Posterior cingulate gyrus (tissue), 11 donors: ENCODE measurements around the gene NDUFA5.
"Not testable (repeated sequence)": the region's sequence is repeated elsewhere in the genome, so short reads cannot be mapped to it uniquely, and the experiment has no call there.

ENCODE experiments used
- DNase-seq, 10 donors: peaks; one replicate each; pipeline versions ENCODE4 v3.0.0 to v3.0.0-alpha.2; 2020 to 2021; ENCODE audit warnings: mixed read lengths in 3 of 10
- intact Hi-C: fragments of 100-400 bp; cut with DNase I; formaldehyde crosslinking; loops from one replicate; pipeline ENCODE4 v1.15.1; 2023

The NDUFA5 gene

GRCh38 chr7:123527712-123528225 lies 29.8 kb downstream of the NDUFA5 start:
- intact Hi-C loops, DNase-seq: not testable (repeated sequence)

DNA sequence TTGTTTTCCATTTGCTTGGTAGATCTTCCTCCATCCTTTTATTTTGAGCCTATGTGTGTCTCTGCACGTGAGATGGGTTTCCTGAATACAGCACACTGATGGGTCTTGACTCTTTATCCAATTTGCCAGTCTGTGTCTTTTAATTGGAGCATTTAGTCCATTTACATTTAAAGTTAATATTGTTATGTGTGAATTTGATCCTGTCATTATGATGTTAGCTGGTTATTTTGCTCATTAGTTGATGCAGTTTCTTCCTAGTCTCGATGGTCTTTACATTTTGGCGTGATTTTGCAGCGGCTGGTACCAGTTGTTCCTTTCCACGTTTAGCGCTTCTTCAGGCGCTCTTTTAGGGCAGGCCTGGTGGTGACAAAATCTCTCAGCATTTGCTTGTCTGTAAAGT lies 31.1 kb downstream of the NDUFA5 start:
- DNase-seq, intact Hi-C loops: not testable (repeated sequence)

- intact Hi-C loops = no loop called here
- no peak for DNase-seq
Measured at GRCh38 chr7:123522066-123522465, 35.6 kb downstream of the NDUFA5 start.

DNA sequence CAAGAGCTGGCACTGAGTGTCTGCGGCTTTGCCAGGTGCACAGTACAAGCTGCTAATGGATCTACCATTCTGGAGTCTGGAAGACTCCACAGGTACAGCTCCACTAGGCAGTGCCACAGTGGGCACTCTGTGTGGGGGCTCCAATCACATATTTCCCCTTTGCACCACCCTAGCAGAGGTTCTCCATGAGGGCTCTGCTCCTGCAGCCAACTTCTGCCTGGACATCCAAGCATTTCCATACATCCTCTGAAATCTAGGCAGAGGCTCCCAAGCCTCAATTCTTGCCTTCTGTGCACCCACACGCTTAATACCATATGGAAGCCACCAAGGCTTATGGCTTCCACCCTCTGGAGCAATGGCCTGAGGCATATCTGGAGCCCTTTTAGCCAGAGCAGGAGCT lies 52.4 kb downstream of the NDUFA5 start:
- intact Hi-C loops = no loop called here
- no peak for DNase-seq

GRCh38 chr7:123502201-123502600 lies 55.4 kb downstream of the NDUFA5 start:
- intact Hi-C loops = no loop called here
- no peak for DNase-seq

DNA sequence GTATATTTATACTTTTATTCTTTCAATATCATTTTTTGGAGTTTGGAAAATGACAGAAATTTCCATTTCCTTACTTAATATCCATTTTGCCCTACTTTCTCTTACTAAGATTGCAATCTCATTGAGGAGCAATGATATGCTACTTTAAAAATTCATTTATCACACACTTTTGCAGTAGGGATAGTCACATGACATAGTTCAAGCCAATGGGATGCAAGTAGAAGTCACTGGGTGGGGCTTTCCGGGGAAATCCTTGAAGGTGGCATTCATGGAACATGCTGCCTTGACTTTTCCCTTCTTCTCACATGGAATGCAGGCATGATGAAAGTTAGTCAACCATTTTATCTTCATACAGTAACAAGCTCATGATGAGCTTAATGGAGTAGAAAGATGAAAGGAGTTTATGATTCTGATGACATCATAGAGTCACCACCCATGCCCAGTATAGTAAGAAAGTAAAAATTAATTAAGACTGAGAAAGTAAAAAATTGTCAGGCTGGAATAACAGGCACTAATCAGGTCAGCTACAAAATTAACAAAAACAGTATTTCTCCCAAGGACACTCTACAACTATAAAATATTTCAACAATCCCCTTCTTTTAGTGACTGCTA lies 56.6 kb downstream of the NDUFA5 start:
- intact Hi-C loops = no loop called here
- DNase-seq = no peak

DNA sequence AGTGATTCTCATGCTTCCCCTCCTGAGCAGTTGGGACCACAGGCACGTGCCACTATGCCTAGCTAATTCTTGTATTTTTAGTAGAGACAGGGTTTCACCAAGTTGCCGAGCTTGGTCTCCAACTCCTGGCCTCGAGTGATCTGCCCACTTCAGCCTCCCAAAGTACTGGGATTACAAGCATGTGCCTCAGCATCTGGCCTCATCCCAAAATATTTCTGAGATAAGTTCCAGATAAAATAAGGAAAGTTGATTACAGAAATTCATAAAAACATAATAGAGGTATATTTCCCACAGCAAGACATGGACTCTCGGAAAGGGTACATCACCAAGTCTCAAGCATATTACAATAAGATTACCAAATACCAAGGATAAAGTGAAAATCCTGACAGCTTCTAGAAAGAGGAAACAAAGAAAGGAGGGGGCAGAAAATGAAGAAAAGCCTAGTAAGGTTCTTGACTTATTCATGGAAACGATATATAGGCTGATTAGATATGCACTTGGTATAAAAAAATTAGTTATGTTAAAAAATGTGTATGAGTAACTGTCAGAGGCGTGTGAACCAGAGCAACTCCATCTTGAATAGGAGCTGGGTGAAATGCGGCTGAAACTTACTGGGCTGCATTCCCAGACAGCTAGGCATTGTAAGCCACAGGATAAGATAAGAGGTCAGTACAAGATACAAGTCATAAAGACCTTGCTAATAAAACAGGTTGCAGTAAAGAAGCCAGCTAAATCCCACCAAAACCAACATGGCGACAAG lies 58.2 kb downstream of the NDUFA5 start:
- intact Hi-C loops = no loop called here
- DNase-seq = peak in 1 of 10 donors; percentile 33

- intact Hi-C loops = no loop called here
- no peak for DNase-seq
Measured at GRCh38 chr7:123498601-123499000, 59.0 kb downstream of the NDUFA5 start.

GRCh38 chr7:123498031-123498430 lies 59.6 kb downstream of the NDUFA5 start:
- DNase-seq = no peak
- intact Hi-C loops = no loop called here

DNA sequence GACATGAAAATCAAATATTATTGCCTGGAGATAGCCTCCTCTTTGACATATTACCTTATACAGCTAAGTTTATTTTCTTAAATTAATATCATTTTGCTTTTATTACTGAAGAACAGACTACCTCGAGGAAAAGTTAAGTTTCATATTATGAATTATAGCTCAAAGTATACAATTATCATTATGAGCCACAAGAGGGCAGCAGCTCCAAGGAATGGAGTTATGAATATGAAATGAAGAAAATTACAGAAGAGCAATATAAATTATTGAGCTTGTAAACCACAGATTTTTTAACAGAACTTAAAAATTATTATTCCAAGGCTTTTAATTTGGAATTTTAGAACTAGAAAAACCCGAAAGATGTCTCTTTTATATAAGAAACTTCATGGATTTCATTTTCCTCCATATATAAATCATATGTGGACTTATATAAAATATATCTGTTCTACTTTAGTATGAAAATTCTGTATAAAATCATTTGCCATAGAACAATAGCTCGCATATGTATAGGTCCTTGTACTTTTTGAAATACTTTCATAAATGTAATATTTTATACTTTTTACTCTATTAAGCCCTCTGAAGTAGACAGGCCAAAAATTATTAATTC lies 63.3 kb downstream of the NDUFA5 start:
- intact Hi-C loops = loop anchor here (2.0 kb wide), 1 partner anchor 41 kb away; the partner anchor contains the start of gene IQUB
- DNase-seq = peak in 1 of 10 donors; percentile 9

- intact Hi-C loops = no loop called here
- no peak for DNase-seq
Measured at GRCh38 chr7:123492485-123492884, 65.1 kb downstream of the NDUFA5 start.
